GM23338 (cell line): ENCODE data around the gene RPGRIP1L.

Experiments used
- CREB1 ChIP-seq: fragments of 250-450 bp; sonication (Bioruptor Pico); IDR thresholded peaks from 2 replicates; pipeline ENCODE4 v1.5.0; 2020; ENCODE audit warnings: low read depth, mild to moderate bottlenecking, moderate library complexity
- CTCF ChIP-seq, 2 experiments: fragments of 200-600 bp in 1 of 2; sonication (generic) in 1 of 2; conservative IDR thresholded peaks; 2 replicates each; pipeline versions ENCODE4 v1.5.1 to v1.6.1; 2016 to 2017; ENCODE audit warnings: antibody characterized with exemption in 2 of 2, low read depth in 2 of 2, mild to moderate bottlenecking in 2 of 2, moderate library complexity in 1 of 2
- EZH2 ChIP-seq: fragments of 200-600 bp; sonication (generic); IDR thresholded peaks from one replicate; pipeline ENCODE4 v1.8.0; 2017; ENCODE audit warnings: antibody characterized with exemption, mild to moderate bottlenecking, low read depth; ENCODE audit not compliant: unreplicated experiment
- EZH2phosphoT487 ChIP-seq: fragments of 200-600 bp; sonication (generic); IDR thresholded peaks from one replicate; pipeline ENCODE4 v1.8.1; 2018; ENCODE audit warnings: antibody characterized with exemption; ENCODE audit not compliant: unreplicated experiment
- JUNB ChIP-seq: IDR thresholded peaks from one replicate; pipeline ENCODE4 v1.6.1; 2016; ENCODE audit warnings: antibody characterized with exemption; ENCODE audit not compliant: unreplicated experiment
- NANOG ChIP-seq: IDR thresholded peaks from 2 replicates; pipeline ENCODE4 v1.6.1; 2016; ENCODE audit warnings: antibody characterized with exemption, borderline replicate concordance
- POLR2AphosphoS5 ChIP-seq: IDR thresholded peaks from 2 replicates; pipeline ENCODE4 v1.6.1; 2016; ENCODE audit warnings: antibody characterized with exemption, low read depth
- STAT1 ChIP-seq: IDR thresholded peaks from one replicate; pipeline ENCODE4 v1.6.1; 2016; ENCODE audit warnings: antibody characterized with exemption; ENCODE audit not compliant: unreplicated experiment
- ZNF114 ChIP-seq: fragments of 250-450 bp; sonication (Bioruptor Pico); IDR thresholded peaks from 2 replicates; pipeline ENCODE4 v1.5.0; 2020; ENCODE audit warnings: mild to moderate bottlenecking, moderate library complexity
- ZNF331 ChIP-seq: fragments of 250-450 bp; sonication (Bioruptor Pico); IDR thresholded peaks from 2 replicates; pipeline ENCODE4 v1.5.0; 2020; ENCODE audit warnings: low read depth, mild to moderate bottlenecking, moderate library complexity
- TF ChIP-seq, protein P1 (sequence below): IDR thresholded peaks from one replicate; pipeline ENCODE4 v1.6.1; 2018; ENCODE audit warnings: antibody characterized with exemption; ENCODE audit not compliant: unreplicated experiment

DNA sequence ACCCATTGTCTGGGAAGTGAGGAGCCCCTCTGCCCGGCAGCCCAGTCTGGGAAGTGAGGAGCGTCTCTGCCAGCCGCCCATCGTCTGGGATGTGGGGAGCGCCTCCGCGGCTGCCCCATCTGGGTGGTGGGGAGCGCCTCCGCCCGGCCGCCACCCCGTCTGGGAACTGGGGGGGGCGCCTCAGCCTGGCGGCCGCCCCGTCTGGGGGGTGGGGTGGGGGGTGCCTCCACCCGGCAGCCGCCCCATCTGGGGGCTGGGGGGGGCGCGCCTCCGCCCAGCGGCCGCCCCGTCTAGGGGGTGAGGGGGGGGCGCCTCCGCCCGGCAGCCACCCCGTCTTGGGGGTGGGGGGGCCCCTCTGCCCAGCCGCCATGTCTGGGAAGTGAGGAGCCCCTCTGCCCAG is 78.4 kb downstream of the RPGRIP1L start:
- TF ChIP-seq EZH2phosphoT487 (no peak), CTCF (conservative IDR thresholded peaks at IDR 0.05; ENCODE audit: low read depth in 2 of 2) (no peak), POLR2AphosphoS5 (no peak), EZH2 (no peak), CREB1 (CRISPR knock-in tag) (no peak), JUNB (no peak), ZNF114 (CRISPR knock-in tag) (no peak), NANOG (no peak), STAT1 (no peak), ZNF331 (no peak)
- TF ChIP-seq, protein P1, sequence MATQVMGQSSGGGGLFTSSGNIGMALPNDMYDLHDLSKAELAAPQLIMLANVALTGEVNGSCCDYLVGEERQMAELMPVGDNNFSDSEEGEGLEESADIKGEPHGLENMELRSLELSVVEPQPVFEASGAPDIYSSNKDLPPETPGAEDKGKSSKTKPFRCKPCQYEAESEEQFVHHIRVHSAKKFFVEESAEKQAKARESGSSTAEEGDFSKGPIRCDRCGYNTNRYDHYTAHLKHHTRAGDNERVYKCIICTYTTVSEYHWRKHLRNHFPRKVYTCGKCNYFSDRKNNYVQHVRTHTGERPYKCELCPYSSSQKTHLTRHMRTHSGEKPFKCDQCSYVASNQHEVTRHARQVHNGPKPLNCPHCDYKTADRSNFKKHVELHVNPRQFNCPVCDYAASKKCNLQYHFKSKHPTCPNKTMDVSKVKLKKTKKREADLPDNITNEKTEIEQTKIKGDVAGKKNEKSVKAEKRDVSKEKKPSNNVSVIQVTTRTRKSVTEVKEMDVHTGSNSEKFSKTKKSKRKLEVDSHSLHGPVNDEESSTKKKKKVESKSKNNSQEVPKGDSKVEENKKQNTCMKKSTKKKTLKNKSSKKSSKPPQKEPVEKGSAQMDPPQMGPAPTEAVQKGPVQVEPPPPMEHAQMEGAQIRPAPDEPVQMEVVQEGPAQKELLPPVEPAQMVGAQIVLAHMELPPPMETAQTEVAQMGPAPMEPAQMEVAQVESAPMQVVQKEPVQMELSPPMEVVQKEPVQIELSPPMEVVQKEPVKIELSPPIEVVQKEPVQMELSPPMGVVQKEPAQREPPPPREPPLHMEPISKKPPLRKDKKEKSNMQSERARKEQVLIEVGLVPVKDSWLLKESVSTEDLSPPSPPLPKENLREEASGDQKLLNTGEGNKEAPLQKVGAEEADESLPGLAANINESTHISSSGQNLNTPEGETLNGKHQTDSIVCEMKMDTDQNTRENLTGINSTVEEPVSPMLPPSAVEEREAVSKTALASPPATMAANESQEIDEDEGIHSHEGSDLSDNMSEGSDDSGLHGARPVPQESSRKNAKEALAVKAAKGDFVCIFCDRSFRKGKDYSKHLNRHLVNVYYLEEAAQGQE: no peak
